Ishikawa (cell line): Measurements from ENCODE around the gene DIP2C.

Source experiments
- CEBPB ChIP-seq: IDR thresholded peaks from 2 replicates; pipeline ENCODE4 v1.6.1; 2012
- CREB1 ChIP-seq: IDR thresholded peaks from 2 replicates; pipeline ENCODE4 v1.6.1; 2012; ENCODE audit warnings: low read depth
- EGR1 ChIP-seq: IDR thresholded peaks from 2 replicates; pipeline ENCODE4 v1.6.1; 2012
- EP300 ChIP-seq: IDR thresholded peaks from 2 replicates; pipeline ENCODE4 v1.6.1; 2012; ENCODE audit warnings: borderline replicate concordance
- FOXM1 ChIP-seq: IDR thresholded peaks from 2 replicates; pipeline ENCODE4 v1.6.1; 2012; ENCODE audit warnings: low read depth, borderline replicate concordance
- NFIC ChIP-seq: IDR thresholded peaks from 2 replicates; pipeline ENCODE4 v1.6.1; 2012
- RAD21 ChIP-seq: IDR thresholded peaks from 2 replicates; pipeline ENCODE4 v1.6.1; 2012; ENCODE audit warnings: low read depth
- REST ChIP-seq: IDR thresholded peaks from 2 replicates; pipeline ENCODE4 v1.6.1; 2012; ENCODE audit warnings: low read depth, mild to moderate bottlenecking
- TAF1 ChIP-seq: IDR thresholded peaks from 2 replicates; pipeline ENCODE4 v1.6.1; 2012; ENCODE audit warnings: low read depth, mild to moderate bottlenecking
- TCF12 ChIP-seq: IDR thresholded peaks from 2 replicates; pipeline ENCODE4 v1.6.1; 2012; ENCODE audit warnings: low read depth
- TEAD4 ChIP-seq: IDR thresholded peaks from 2 replicates; pipeline ENCODE4 v1.6.1; 2012
- YY1 ChIP-seq: IDR thresholded peaks from 2 replicates; pipeline ENCODE4 v1.6.1; 2012; ENCODE audit warnings: low read depth
- ZBTB7A ChIP-seq: IDR thresholded peaks from 2 replicates; pipeline ENCODE4 v1.6.1; 2012; ENCODE audit warnings: low read depth
- TF ChIP-seq, protein P1 (sequence below): IDR thresholded peaks from 2 replicates; pipeline ENCODE4 v1.6.1; 2012
- TF ChIP-seq, protein P2 (sequence below): IDR thresholded peaks from 2 replicates; pipeline ENCODE4 v1.6.1; 2012

Gene DIP2C

GRCh38 chr10:511849-512191 lies 177.6 kb downstream of the DIP2C start:
- TF ChIP-seq NFIC (no peak), TAF1 (no peak), EP300 (no peak), REST (no peak), TCF12 (no peak), EGR1 (no peak), CREB1 (no peak), FOXM1 (no peak), YY1 (no peak), TEAD4 (no peak), CEBPB (no peak), ZBTB7A (no peak), RAD21 (no peak)
- TF ChIP-seq, protein P1, sequence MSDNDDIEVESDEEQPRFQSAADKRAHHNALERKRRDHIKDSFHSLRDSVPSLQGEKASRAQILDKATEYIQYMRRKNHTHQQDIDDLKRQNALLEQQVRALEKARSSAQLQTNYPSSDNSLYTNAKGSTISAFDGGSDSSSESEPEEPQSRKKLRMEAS: no peak
- TF ChIP-seq, protein P2, sequence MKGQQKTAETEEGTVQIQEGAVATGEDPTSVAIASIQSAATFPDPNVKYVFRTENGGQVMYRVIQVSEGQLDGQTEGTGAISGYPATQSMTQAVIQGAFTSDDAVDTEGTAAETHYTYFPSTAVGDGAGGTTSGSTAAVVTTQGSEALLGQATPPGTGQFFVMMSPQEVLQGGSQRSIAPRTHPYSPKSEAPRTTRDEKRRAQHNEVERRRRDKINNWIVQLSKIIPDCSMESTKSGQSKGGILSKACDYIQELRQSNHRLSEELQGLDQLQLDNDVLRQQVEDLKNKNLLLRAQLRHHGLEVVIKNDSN: no peak

GRCh38 chr10:511101-511848 lies 178.2 kb downstream of the DIP2C start:
- TF ChIP-seq, protein P1: peak; percentile 77; the same call in 1 of the 2 replicates
- peak; percentile 95 for TF ChIP-seq RAD21
- TF ChIP-seq FOXM1: peak; percentile 27; the same call in 1 of the 2 replicates
- TF ChIP-seq EGR1: no peak
- no peak for TF ChIP-seq TCF12
- TF ChIP-seq YY1: 0 out of 2 replicates have a peak, but pooled peaks have one; percentile 41
- TF ChIP-seq, protein P2: 0 out of 2 replicates have a peak, but pooled peaks have one; percentile 19
- no peak for TF ChIP-seq ZBTB7A
- TF ChIP-seq TEAD4: peak; percentile 28; the same call in 1 of the 2 replicates
- no peak for TF ChIP-seq EP300

GRCh38 chr10:510415-510881 lies 179.0 kb downstream of the DIP2C start:
- TF ChIP-seq NFIC (no peak), TCF12 (no peak), YY1 (no peak), EGR1 (no peak), CEBPB (no peak), CREB1 (no peak), TAF1 (no peak), EP300 (no peak), REST (no peak), RAD21 (no peak), FOXM1 (no peak), ZBTB7A (no peak), TEAD4 (no peak)
- TF ChIP-seq, protein P2: no peak
- TF ChIP-seq, protein P1: no peak

DNA sequence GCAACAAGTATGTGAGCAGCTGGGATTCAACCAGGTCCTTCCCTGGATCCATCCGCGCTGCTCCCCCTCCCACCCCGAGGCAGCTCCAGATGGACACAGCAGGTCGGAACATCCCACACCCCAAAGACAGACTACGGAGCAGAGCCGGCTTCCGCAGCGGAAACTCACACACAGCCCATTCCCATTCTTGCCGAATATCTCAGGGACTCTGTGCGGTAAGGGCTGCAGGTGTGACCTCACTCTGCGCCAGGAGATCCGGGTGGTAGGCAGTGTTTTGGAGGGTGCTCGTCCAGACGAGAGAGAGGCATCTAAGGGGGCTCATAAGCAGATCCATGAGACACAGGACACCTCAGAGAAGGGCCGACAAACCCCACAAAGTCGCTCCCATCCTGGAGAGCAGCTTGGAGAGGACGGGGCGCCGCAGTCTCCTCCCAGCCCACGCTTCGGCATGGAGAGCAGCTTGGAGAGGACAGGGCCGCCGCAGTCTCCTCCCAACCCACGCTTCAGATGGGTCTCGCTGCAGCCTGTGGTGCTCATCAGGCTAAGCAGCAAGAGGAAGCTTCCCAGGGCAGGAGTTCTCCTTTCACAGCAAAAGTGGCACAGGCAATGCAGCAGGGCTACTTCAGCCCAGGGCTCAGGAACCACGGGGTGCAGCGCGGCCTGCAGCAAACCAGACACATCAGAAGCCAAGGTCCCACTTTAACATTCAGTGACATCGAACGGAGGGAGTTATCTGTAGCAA lies 179.9 kb downstream of the DIP2C start:
- no peak for TF ChIP-seq CREB1
- TF ChIP-seq, protein P1: no peak
- no peak for TF ChIP-seq EP300
- no peak for TF ChIP-seq FOXM1
- no peak for TF ChIP-seq NFIC
- TF ChIP-seq YY1: no peak
- TF ChIP-seq TAF1: no peak
- TF ChIP-seq RAD21: no peak
- TF ChIP-seq EGR1: no peak
- TF ChIP-seq ZBTB7A: no peak
- TF ChIP-seq REST: no peak
- TF ChIP-seq TEAD4: no peak
- TF ChIP-seq TCF12: no peak
- TF ChIP-seq CEBPB: no peak
- TF ChIP-seq, protein P2: no peak
